ENCODE measurements around the gene STEAP3.

Gene STEAP3

GRCh38 chr2:119240311-119241204 lies 16.9 kb downstream of the STEAP3 start:
- H3K4me3 ChIP-seq (ENCODE audit: low read length), result no peak overlapping the region
- H3K9ac ChIP-seq (ENCODE audit: low read length), result no peak overlapping the region
- 0 out of 2 replicates have a peak, but pooled peaks cover 7% of the 10 kb centered on the region for H3K79me2 ChIP-seq (ENCODE audit: low read length)
- no peak overlapping the region for H3K27ac ChIP-seq (ENCODE audit: low read length)
- TF ChIP-seq CTCF (IDR thresholded peaks at IDR 0.05; ENCODE audit: low read depth, low read length) (no peak), EZH2phosphoT487 (IDR thresholded peaks at IDR 0.05; ENCODE audit: low read depth) (no peak)
- H4K20me1 ChIP-seq (ENCODE audit: insufficient read depth, low read length), result peaks cover 34% of the 10 kb centered on the region
- H2AFZ ChIP-seq (ENCODE audit: low read depth, low read length), result no peak overlapping the region
- H3K4me2 ChIP-seq (ENCODE audit: low read length), result no peak overlapping the region
- no peaks in the 10 kb centered on the region for H3K9me3 ChIP-seq (ENCODE audit: insufficient read depth, low read length)
- no peaks in the 10 kb centered on the region for H3K36me3 ChIP-seq (replicated peaks; ENCODE audit: low read depth, low read length)
- H3K27me3 ChIP-seq (ENCODE audit: low read depth, low read length), result no peaks in the 10 kb centered on the region
- peaks cover 25% of the 10 kb centered on the region for H3K4me1 ChIP-seq (ENCODE audit: low read length)

- Histone ChIP-seq H3K79me2 (ENCODE audit: low read length) (0 out of 2 replicates have a peak, but pooled peaks cover 7% of the 10 kb centered on the region), H3K4me2 (ENCODE audit: low read length) (no peak overlapping the region), H3K4me1 (ENCODE audit: low read length) (peaks cover 25% of the 10 kb centered on the region), H3K27me3 (ENCODE audit: low read depth, low read length) (no peaks in the 10 kb centered on the region), H3K36me3 (replicated peaks; ENCODE audit: low read depth, low read length) (no peaks in the 10 kb centered on the region), H3K4me3 (ENCODE audit: low read length) (no peak overlapping the region), H3K9ac (ENCODE audit: low read length) (no peak overlapping the region), H3K9me3 (ENCODE audit: insufficient read depth, low read length) (no peaks in the 10 kb centered on the region), H3K27ac (ENCODE audit: low read length) (no peak overlapping the region), H4K20me1 (ENCODE audit: insufficient read depth, low read length) (peaks cover 28% of the 10 kb centered on the region), H2AFZ (ENCODE audit: low read depth, low read length) (no peak overlapping the region)
- TF ChIP-seq CTCF (IDR thresholded peaks at IDR 0.05; ENCODE audit: low read depth, low read length), result no peak
- TF ChIP-seq EZH2phosphoT487 (IDR thresholded peaks at IDR 0.05; ENCODE audit: low read depth), result no peak
These were observed 17.5 kb downstream of the STEAP3 start for GRCh38 chr2:119241205-119241532.

DNA sequence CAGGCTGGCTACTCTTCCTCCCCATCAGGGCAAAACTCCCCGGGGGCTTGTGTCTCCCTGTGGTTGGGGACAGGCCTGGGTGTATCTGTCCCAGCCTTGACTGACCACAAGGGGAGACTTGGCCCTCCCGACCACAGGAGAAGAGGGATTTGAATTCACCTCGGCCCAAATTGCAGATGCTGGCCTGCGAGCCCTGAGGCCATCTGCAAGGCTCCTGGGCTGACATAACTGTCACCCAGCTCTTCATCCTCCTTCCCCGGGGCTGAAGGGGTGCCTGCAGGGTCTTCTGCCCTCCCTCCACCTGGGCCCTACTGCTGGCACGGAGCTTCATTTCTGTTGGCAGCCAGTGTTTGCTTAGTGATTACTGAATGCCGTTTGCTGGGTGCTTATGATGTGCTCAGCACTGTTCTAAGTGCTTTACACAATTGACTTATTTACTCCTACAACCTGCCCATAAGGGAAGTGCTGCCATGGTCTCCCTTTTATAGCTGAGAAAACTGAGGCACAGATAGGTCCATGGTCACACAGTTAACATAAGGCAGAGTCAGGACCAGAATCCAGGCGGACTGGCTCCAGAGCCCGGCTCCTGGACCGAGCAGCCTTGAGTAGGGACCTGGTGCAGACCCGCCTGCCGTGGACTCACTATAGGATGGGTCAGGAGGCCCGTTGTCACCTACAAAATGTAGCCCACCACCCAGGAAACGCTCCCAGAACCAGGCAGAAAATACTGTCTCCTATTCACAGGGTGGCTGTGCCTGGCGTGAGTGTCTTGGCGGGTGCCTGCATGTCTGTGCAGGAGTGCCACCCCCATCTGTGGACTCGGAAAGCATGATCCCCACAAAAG lies 18.9 kb downstream of the STEAP3 start:
- H3K36me3 ChIP-seq (replicated peaks; ENCODE audit: low read depth, low read length), result no peaks in the 10 kb centered on the region
- 0 out of 2 replicates have a peak, but pooled peaks cover 7% of the 10 kb centered on the region for H3K79me2 ChIP-seq (ENCODE audit: low read length)
- H2AFZ ChIP-seq (ENCODE audit: low read depth, low read length), result no peak overlapping the region
- no peak overlapping the region for H3K9ac ChIP-seq (ENCODE audit: low read length)
- TF ChIP-seq CTCF (IDR thresholded peaks at IDR 0.05; ENCODE audit: low read depth, low read length) (no peak), EZH2phosphoT487 (IDR thresholded peaks at IDR 0.05; ENCODE audit: low read depth) (no peak)
- H3K9me3 ChIP-seq (ENCODE audit: insufficient read depth, low read length), result no peaks in the 10 kb centered on the region
- no peak overlapping the region for H3K4me2 ChIP-seq (ENCODE audit: low read length)
- no peak overlapping the region for H3K4me3 ChIP-seq (ENCODE audit: low read length)
- no peaks in the 10 kb centered on the region for H3K27me3 ChIP-seq (ENCODE audit: low read depth, low read length)
- no peak overlapping the region for H3K27ac ChIP-seq (ENCODE audit: low read length)
- peaks cover 14% of the 10 kb centered on the region for H4K20me1 ChIP-seq (ENCODE audit: insufficient read depth, low read length)
- peaks cover 13% of the 10 kb centered on the region for H3K4me1 ChIP-seq (ENCODE audit: low read length)

GRCh38 chr2:119243621-119244020 lies 20.0 kb downstream of the STEAP3 start:
- Histone ChIP-seq H3K9me3 (ENCODE audit: insufficient read depth, low read length) (no peaks in the 10 kb centered on the region), H4K20me1 (ENCODE audit: insufficient read depth, low read length) (peaks cover 3% of the 10 kb centered on the region), H3K27ac (ENCODE audit: low read length) (no peak overlapping the region), H3K27me3 (ENCODE audit: low read depth, low read length) (no peaks in the 10 kb centered on the region), H3K4me1 (ENCODE audit: low read length) (peaks cover 1% of the 10 kb centered on the region), H3K79me2 (ENCODE audit: low read length) (0 out of 2 replicates have a peak, but pooled peaks cover 4% of the 10 kb centered on the region), H2AFZ (ENCODE audit: low read depth, low read length) (no peak overlapping the region), H3K9ac (ENCODE audit: low read length) (no peak overlapping the region), H3K4me3 (ENCODE audit: low read length) (no peak overlapping the region), H3K36me3 (replicated peaks; ENCODE audit: low read depth, low read length) (no peaks in the 10 kb centered on the region), H3K4me2 (ENCODE audit: low read length) (no peak overlapping the region)
- no peak for TF ChIP-seq CTCF (IDR thresholded peaks at IDR 0.05; ENCODE audit: low read depth, low read length)
